Measurements from ENCODE around the gene ARHGEF17. TPM values are rescaled to one million over a fixed set of nuclear protein-coding genes. Genes with fewer than 3 reads are reported as not detected.
A peak's percentile ranks its signal among the peaks of the same experiment; 100 is the strongest.

Gene ARHGEF17
- total RNA-seq, 2 experiments from 2014 or later = 0.07 to 0.41 TPM

DNA sequence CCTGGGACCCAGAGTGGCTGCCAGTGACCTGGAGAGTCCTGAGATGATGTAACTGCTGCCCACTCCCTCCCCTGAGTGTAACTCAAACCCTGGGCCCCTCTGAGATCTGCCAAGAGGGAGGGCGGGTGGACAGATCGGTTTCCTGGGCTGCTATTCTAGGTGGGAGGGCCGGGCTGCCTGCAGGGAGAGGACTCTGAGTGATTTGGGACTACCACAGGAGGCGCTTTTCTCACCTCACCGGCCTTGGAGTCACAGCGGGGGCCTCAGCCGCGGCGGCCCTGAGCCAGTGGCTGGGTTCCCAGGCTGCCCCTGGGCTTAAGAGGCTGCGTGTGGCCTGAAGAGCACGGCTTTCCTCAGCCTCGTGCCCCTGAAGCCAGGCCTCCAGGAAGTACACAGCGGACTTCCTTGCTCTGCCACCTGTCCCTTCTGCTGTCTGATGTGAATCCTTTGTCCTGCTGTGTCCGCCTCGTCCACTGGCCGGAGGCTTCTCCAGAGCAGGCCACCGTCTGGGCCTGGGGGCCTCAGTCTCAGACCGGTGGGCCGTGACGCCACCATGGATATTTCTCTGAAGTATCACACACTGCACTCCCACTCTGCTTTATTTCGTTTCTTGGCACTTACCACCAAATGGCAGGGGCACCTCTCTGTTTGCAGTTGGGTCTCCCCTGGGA lies 79.7 kb downstream of the ARHGEF17 start:
- ATAC-seq = no peak
- H3K4me3 Mint-ChIP-seq = no peak overlapping the region
- H3K4me1 Mint-ChIP-seq (ENCODE audit: low read depth) = peaks cover 47% of the 10 kb centered on the region
- ChIA-PET CTCF (interaction anchor here (0.9 to 4.0 kb wide), 3 partner anchors 9 to 36 kb away, joined by 3 to 18 read pairs (median 3); no protein-coding TSS in a partner anchor), POLR2A (interaction anchor here (1.3 to 2.2 kb wide), 2 partner anchors 8 to 11 kb away, joined by 3 to 6 read pairs; no protein-coding TSS in a partner anchor)
- TF ChIP-seq, protein P1, sequence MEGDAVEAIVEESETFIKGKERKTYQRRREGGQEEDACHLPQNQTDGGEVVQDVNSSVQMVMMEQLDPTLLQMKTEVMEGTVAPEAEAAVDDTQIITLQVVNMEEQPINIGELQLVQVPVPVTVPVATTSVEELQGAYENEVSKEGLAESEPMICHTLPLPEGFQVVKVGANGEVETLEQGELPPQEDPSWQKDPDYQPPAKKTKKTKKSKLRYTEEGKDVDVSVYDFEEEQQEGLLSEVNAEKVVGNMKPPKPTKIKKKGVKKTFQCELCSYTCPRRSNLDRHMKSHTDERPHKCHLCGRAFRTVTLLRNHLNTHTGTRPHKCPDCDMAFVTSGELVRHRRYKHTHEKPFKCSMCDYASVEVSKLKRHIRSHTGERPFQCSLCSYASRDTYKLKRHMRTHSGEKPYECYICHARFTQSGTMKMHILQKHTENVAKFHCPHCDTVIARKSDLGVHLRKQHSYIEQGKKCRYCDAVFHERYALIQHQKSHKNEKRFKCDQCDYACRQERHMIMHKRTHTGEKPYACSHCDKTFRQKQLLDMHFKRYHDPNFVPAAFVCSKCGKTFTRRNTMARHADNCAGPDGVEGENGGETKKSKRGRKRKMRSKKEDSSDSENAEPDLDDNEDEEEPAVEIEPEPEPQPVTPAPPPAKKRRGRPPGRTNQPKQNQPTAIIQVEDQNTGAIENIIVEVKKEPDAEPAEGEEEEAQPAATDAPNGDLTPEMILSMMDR (IDR thresholded peaks at IDR 0.05) = no peak
- DNase-seq = no peak
- H3K27me3 Mint-ChIP-seq = no peaks in the 10 kb centered on the region
- peak overlapping the region; percentile 34 for H3K27ac Mint-ChIP-seq
- intact Hi-C loops (cut with micrococcal nuclease) = no loop called here
- no peaks in the 10 kb centered on the region for H3K9me3 Mint-ChIP-seq
- peaks cover 8% of the 10 kb centered on the region for H3K36me3 Mint-ChIP-seq (ENCODE audit: low read depth)

DNA sequence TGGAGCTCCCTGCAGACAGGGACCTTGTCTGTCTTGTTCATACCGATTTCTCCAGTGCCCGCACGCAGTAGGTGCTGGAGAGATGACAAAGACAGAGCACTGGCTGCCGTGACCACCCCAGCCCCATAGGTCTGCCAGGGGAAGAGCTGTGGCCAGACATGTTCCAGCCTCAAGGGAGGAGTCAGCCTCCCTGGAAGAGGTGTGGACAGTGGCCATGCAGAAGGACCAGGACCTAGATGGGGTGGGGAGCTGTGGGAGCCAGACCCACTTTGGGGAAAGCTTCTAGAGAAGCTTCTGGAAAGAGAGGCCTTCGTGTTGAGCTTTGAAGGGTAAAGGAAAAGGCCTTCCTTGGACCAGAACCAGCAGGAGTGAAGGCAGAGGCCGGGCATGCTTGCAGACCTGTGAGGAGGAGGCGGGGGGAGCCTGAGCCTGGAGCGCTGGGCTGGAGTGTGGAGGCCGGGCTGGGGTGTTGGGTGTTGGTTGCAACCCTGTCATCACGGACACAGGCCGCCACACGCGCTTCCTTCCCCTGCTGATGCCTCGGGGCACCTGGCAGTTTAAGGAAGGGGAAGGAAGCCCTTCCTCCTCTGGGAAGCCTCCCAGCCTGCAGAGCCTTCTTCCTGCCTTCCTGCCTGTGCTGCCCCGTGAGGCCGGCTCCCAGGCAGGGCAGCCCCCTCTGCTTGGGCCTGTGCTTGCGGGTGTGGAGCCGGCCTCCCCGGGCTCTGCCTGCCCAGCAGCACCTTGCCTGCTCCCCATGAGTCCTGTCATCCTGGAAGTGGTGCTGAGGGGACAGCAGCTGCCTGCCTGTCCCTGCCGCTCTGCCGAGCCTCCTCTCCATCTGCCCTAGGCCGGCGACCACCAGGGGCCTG lies 80.4 kb downstream of the ARHGEF17 start:
- ChIA-PET CTCF (interaction anchor here (0.9 to 4.0 kb wide), 3 partner anchors 9 to 272 kb away, joined by 3 to 18 read pairs (median 3); no protein-coding TSS in a partner anchor), POLR2A (interaction anchor here (1.3 to 2.2 kb wide), 3 partner anchors 9 to 11 kb away, joined by 3 to 6 read pairs (median 6); no protein-coding TSS in a partner anchor)
- Mint-ChIP-seq H3K27me3 (no peaks in the 10 kb centered on the region), H3K4me1 (ENCODE audit: low read depth) (peaks cover 43% of the 10 kb centered on the region), H3K36me3 (ENCODE audit: low read depth) (peaks cover 9% of the 10 kb centered on the region), H3K9me3 (no peaks in the 10 kb centered on the region), H3K27ac (peak overlapping the region; percentile 34), H3K4me3 (no peak overlapping the region)
- intact Hi-C loops (cut with micrococcal nuclease) = no loop called here
- DNase-seq = no peak
- no peak for ATAC-seq
- TF ChIP-seq, protein P1 (IDR thresholded peaks at IDR 0.05) = no peak

DNA sequence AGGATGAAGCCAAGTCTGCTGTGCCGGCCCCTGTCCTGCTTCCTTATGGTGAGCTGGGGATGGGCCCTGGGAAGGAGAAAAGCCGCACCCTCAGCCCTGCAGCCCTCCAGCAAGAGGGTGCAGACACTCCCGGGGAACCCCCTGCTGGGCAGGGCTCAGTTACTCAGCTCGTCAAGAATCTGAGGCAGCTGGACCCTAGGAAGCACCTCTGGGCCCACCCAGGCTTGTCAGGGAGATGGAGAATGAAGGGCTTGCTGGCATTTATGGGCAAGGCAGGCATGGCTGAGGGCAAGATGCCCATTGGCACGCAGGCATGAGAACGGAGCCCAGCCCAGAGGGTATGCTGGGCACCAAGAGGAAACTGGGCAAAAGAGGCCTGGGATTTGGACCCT lies 81.1 kb downstream of the ARHGEF17 start:
- DNase-seq (no peak), ATAC-seq (no peak)
- POLR2A ChIA-PET = interaction anchor here (2.0 kb wide), 1 partner anchor 10 kb away, joined by 6 read pairs; no protein-coding TSS in a partner anchor
- CTCF ChIA-PET = interaction anchor here (1.3 to 4.0 kb wide), 2 partner anchors 37 to 272 kb away, joined by 3 to 18 read pairs; no protein-coding TSS in a partner anchor
- peaks cover 11% of the 10 kb centered on the region for H3K36me3 Mint-ChIP-seq (ENCODE audit: low read depth)
- H3K27ac Mint-ChIP-seq = no peak overlapping the region
- intact Hi-C loops (cut with micrococcal nuclease) = no loop called here
- no peaks in the 10 kb centered on the region for H3K9me3 Mint-ChIP-seq
- no peaks in the 10 kb centered on the region for H3K27me3 Mint-ChIP-seq
- TF ChIP-seq, protein P1 (IDR thresholded peaks at IDR 0.05) = no peak
- peaks cover 37% of the 10 kb centered on the region for H3K4me1 Mint-ChIP-seq (ENCODE audit: low read depth)
- no peak overlapping the region for H3K4me3 Mint-ChIP-seq

DNA sequence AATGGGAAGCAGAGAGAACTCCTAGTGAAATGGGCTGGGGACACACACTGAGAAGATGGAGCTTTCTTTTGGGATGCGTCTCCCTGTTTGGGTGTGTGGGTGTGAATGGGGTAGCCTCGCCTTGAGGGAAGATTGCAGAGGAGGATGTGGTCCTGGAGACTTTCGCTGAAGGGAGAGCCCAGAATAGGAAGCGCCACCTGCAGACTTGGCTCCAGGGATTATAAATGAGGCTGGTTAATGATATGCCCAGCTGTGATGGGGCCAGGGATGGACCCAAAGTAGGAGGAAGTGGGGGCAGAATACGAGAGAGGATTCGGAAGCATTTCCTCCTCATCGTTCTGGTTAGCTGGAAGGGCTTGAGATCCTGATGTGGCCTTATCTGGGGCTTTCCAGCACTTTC lies 81.8 kb downstream of the ARHGEF17 start:
- H3K9me3 Mint-ChIP-seq = no peaks in the 10 kb centered on the region
- intact Hi-C loops (cut with micrococcal nuclease) = loop anchor here (5.0 kb wide), 1 partner anchor 38 kb away; no protein-coding TSS in a partner anchor
- TF ChIP-seq, protein P1 (IDR thresholded peaks at IDR 0.05) = no peak
- no peak for ATAC-seq
- H3K4me1 Mint-ChIP-seq (ENCODE audit: low read depth) = peaks cover 29% of the 10 kb centered on the region
- no peak for DNase-seq
- ChIA-PET CTCF (interaction anchor here (4.0 kb wide), 1 partner anchor 38 kb away, joined by 18 read pairs; no protein-coding TSS in a partner anchor), POLR2A (interaction anchor here (2.0 kb wide), 1 partner anchor 9 kb away, joined by 6 read pairs; no protein-coding TSS in a partner anchor)
- no peak overlapping the region for H3K27ac Mint-ChIP-seq
- no peaks in the 10 kb centered on the region for H3K27me3 Mint-ChIP-seq
- H3K36me3 Mint-ChIP-seq (ENCODE audit: low read depth) = peaks cover 11% of the 10 kb centered on the region
- no peak overlapping the region for H3K4me3 Mint-ChIP-seq
